GM21786 (cell line): Measurements from ENCODE around the gene DRICH1.
"Not testable (repeated sequence)": the region's sequence is repeated elsewhere in the genome, so short reads cannot be mapped to it uniquely, and the experiment has no call there.

Experiments
- ATAC-seq: cut with Tn5 transposase; IDR thresholded peaks from one replicate; pipeline ENCODE4 v1.9.1; 2021; ENCODE audit not compliant: unreplicated experiment

Gene DRICH1

GRCh38 chr22:23651676-23652075 lies 19.6 kb upstream of the DRICH1 start:
- ATAC-seq: no peak

- no peak for ATAC-seq
Observed at GRCh38 chr22:23649071-23649501, 17.0 kb upstream of the DRICH1 start.

GRCh38 chr22:23646526-23646925 lies 14.4 kb upstream of the DRICH1 start:
- not testable (repeated sequence) for ATAC-seq

GRCh38 chr22:23640206-23640605 lies 8.1 kb upstream of the DRICH1 start:
- not testable (repeated sequence) for ATAC-seq

GRCh38 chr22:23639661-23640060 lies 7.5 kb upstream of the DRICH1 start:
- no peak for ATAC-seq

- ATAC-seq: no peak
Observed at GRCh38 chr22:23638611-23639010, 6.5 kb upstream of the DRICH1 start.

GRCh38 chr22:23635291-23635690 lies 3.2 kb upstream of the DRICH1 start:
- ATAC-seq: not testable (repeated sequence)

GRCh38 chr22:23628056-23628743 lies 3.9 kb downstream of the DRICH1 start:
- ATAC-seq: not testable (repeated sequence)

- ATAC-seq: not testable (repeated sequence)
Observed at GRCh38 chr22:23627401-23628055, 4.6 kb downstream of the DRICH1 start.

GRCh38 chr22:23626286-23626975 lies 5.7 kb downstream of the DRICH1 start:
- ATAC-seq: no peak

- no peak for ATAC-seq
Observed at GRCh38 chr22:23622634-23623033, 9.5 kb downstream of the DRICH1 start.

GRCh38 chr22:23621916-23622315 lies 10.2 kb downstream of the DRICH1 start:
- ATAC-seq: not testable (repeated sequence)

GRCh38 chr22:23621082-23621780 lies 10.9 kb downstream of the DRICH1 start:
- ATAC-seq: no peak

GRCh38 chr22:23613193-23613972 lies 18.7 kb downstream of the DRICH1 start:
- ATAC-seq: no peak

- no peak for ATAC-seq
Observed at GRCh38 chr22:23609983-23610781, 21.9 kb downstream of the DRICH1 start.

- no peak for ATAC-seq
Observed at GRCh38 chr22:23608583-23608982, 23.5 kb downstream of the DRICH1 start.

GRCh38 chr22:23606204-23607131 lies 25.7 kb downstream of the DRICH1 start:
- no peak for ATAC-seq

GRCh38 chr22:23604939-23605712 lies 27.0 kb downstream of the DRICH1 start:
- ATAC-seq: no peak
